ENCODE data around the gene RPL3.
A peak's percentile ranks its signal among the peaks of the same experiment; 100 is the strongest.

Gene RPL3

DNA sequence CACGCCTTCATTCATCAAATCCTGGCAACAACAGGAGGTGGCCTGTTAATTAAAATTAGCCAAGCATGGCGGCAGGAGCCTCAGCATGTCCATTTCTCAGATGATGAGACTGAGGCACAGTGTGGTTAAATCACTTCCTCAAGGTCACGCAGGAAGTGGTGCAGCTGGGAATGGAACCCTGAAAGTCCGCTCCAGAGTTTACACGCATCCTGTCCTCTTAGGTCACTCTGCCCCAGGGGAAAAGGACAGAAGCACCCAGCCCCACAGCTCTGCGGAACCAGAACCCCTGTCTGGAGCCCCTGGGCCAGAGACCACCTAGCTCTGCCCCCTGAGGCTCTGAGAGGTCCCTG lies 19.6 kb downstream of the RPL3 start:
- DNase-seq (ENCODE audit: low read depth): no peak

GRCh38 chr22:39298241-39298987 lies 21.0 kb downstream of the RPL3 start:
- no peak for DNase-seq (ENCODE audit: low read depth)

DNA sequence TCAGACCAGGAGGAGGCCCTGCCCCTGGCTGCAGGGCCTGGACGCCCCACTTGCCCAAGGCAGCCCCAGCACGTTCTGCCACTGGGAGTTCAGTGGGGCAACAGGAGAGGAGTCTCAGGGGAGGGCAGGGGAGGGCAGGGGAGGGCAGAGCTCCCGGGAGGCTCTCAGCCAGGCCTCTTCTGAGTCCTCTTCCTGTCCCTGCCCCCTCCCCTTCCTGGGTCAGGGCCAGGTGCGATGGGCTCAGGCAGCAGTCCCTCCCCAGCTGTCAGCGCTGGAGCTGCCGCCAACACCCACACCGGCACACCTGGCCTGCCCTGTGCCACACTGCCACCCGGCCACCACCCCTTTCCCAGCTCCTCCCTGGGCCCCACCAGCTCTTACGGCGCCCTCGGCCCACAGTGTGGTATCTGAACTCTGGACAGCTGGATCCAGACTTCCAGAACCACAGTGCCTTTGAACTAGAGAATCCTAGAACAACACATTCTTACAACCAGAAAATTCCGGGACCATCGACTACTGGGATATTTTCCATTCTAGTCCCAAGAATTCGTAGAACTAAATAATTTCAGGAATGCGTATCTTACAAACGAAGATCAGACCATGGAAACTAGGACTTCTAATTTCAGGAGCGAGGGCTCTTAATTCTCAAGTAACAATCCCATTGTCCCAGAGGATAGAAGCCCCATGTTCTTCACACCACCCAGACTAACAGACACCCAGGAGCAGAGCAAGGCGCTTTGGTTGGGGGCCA lies 21.8 kb downstream of the RPL3 start:
- no peak for DNase-seq (ENCODE audit: low read depth)

- DNase-seq (ENCODE audit: low read depth): no peak
Measured at GRCh38 chr22:39296981-39297489, 22.4 kb downstream of the RPL3 start.

DNA sequence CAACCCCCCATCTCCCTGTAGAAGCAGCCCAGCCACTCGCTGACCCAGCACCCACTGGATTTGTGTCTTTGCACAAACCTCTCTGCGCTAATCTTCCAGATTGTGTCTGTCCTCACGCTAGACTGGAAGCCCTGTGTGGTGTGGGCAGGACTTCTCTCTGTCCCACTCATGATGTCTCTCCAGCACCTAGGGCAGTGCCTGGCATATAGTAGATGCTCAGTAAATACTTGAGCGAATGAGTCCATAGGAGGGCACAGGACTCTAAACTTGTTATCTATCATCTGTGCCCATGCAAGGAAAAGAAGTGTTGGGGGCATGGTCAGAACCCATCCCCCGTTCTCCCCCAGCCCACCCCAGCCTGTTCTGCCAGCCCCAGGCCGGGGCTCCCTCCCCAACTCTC lies 22.9 kb downstream of the RPL3 start:
- DNase-seq (ENCODE audit: low read depth): no peak

- no peak for DNase-seq (ENCODE audit: low read depth)
Measured at GRCh38 chr22:39294571-39295468, 24.6 kb downstream of the RPL3 start.

DNA sequence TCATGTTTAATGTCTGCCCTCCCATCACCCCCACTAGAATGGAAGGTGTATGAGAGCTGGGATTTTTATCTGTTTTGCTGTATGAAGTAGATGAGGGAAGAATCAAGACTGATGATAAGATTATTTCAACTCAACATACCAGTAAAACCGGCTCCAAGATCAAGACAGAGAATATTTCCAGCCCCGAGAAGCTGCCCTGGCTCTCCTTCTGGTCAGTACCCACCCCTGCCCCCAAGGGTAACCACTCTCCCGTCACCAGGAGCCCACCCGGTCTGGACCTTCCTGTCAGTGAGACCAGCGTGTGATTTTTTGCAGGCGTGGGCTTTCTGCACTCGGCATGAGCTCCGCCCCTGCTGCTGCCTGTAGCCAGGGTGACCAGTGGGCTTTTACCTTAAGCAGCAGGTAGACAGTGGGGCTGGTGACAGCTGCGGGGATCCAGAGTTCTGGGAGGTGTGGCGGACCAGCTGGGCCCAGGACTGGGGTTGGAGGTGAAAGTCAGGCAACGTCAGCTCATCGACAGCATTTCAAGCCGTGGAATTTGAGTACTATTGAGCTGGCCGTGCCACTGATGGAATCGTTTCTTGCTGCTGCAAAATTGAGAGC lies 25.6 kb downstream of the RPL3 start:
- DNase-seq (ENCODE audit: low read depth): no peak

DNA sequence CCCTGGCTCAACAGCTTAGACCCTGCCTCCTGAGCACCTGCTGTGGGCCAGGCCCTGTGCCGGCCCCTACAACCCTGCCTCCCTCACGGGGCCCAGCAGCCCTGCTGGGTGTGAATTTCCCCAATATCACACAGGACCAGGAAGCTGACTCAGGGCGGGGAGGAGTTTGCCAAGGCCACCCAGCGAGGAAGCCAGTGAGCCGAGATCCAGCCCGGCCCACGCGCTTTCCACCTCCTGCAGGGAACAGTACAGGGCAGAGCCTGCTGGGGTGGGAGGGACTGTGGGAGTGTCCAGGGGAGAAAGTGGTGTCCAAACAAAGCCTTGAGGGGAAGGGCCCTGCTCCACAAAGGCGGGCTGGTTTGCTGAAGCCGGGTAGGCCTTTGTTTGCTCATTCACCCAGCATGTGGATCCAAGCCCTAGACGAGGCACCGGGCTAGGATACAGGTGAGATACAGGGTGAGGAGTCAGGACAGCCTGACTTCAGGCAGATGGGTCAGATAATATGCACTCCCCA lies 26.8 kb downstream of the RPL3 start:
- peak; percentile 79 for DNase-seq (ENCODE audit: low read depth)

DNA sequence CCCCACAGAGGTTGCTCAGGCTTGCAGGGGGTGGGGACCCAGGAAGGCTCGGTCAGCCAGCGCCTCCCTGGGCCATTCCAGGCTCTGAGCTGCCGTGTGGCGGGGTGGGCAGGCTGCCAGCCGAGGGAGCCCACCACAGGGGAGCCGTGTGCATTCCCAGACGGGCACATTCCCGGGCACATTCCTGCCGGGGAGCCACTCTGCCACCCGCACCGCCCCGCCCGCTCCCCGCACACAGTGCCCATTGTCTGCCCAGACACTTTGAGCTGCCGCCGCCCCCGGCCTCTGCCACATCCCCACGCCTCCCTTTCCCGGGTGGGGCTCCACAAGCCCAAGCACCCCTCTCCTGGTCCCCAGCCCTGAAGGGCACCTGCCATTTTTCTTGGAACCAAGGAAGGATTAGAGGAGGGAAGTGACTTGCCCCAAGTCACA lies 27.4 kb downstream of the RPL3 start:
- DNase-seq (ENCODE audit: low read depth): no peak

GRCh38 chr22:39291523-39291922 lies 27.9 kb downstream of the RPL3 start:
- no peak for DNase-seq (ENCODE audit: low read depth)

GRCh38 chr22:39290724-39291161 lies 28.7 kb downstream of the RPL3 start:
- no peak for DNase-seq (ENCODE audit: low read depth)

DNA sequence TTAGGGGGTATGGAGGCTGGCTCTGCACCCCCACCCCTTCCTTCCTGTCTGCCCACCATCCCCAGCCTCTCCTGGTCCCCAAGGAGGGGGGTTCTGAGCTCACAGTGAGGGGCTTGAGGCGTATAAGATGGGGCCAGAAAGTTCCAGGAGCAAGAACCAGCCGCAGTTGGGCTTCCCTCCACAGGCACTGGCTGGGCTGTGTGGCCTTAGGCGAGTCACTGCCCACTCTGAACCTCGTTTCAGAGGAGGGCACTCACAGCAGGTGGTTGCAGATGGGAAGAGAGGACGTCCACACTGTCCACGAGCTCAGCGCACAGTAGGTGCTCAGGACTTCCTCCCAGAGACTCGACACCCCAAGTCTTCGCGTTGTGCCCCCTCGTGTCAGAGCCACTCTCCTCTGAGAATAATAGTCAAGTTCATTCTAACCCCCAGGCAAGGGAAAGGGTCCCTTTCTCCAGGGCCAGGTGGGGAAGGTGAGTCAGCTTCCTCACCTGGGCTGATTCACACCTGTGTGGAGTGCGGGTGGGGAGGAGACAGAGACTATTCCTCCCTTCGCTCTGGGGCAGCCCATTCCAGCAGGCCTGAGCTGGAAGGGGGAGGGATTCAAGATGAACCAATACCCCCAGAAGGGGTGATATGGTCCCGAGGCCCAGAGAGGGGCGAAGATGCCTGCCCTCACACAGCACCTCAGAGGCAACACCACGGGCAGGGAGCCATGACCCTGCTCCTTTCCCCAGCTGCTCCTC lies 29.3 kb downstream of the RPL3 start:
- DNase-seq (ENCODE audit: low read depth): no peak

GRCh38 chr22:39289533-39289932 lies 29.9 kb downstream of the RPL3 start:
- no peak for DNase-seq (ENCODE audit: low read depth)

GRCh38 chr22:39288135-39288898 lies 31.1 kb downstream of the RPL3 start:
- no peak for DNase-seq (ENCODE audit: low read depth)

GRCh38 chr22:39287076-39287725 lies 32.2 kb downstream of the RPL3 start:
- no peak for DNase-seq (ENCODE audit: low read depth)

DNA sequence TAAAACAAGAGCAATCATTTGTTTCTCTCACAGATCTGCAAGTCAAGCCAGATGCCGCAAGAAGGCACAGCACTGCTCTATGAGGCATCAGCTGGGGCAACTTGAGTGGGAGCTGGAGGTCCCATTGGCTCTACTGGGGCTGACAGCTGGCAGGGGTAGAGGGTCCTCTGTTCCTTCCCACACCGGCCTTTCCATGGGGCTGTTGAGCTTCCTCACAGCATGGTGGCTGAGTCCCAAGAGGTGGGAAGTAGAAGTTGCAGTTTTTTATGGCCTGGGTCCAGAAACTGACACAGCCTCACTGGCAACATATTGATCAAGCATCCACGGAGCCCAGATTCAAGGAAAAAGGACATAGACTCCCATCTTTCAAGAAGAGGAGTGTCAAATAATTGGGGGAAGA lies 34.4 kb downstream of the RPL3 start:
- DNase-seq (ENCODE audit: low read depth): no peak

- no peak for DNase-seq (ENCODE audit: low read depth)
Measured at GRCh38 chr22:39284142-39284980, 35.1 kb downstream of the RPL3 start.

DNA sequence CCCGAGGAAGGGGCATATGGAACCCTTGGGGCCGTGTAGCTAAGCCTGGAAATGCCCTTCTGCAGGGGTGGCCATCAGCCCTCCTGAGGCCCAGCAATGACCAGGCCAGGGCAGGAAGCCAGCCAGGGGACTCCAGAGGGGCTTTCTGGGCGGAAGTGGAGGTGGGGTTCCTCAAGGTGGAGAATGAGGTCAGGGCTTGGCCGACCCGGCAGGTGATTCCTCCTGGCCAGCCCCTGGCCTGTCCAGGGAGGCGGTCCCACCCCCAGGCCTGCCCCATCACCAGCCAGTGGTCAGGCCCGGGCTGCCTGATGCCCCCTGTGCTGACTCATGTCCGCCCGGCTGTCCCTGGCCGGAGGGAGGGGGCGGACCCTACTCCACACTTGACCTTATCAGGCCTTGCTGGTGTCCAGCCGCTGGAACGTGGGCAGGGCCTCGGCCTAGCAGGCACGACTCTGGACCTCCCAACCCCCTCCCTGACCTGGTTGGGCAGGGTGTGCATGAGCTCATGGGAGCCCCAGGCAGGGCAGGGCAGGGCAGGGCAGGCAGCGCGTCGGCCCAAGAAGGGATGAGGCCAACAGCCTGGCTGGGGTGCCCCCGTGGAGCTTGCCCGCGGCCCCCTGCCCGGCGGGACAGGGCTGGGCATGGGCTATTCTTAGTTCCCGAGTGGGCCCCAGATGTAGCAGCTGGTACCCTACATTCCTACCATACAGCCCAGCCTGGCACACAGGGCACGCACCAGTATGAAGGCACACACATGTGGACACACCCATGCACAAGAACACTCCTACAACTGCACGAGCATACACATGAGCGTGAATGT lies 35.9 kb downstream of the RPL3 start:
- no peak for DNase-seq (ENCODE audit: low read depth)

All from GM04504 (cell line).